NOMO-1 treated with dmso at 0.1 percent for 144 hours (cell line): Measurements from ENCODE around the gene UBA3.

Experiments
- DNase-seq: peaks from one replicate; lab custom pipeline; 2025; ENCODE audit not compliant: unreplicated experiment; lab: John Stamatoyannopoulos, UW

UBA3 gene

DNA sequence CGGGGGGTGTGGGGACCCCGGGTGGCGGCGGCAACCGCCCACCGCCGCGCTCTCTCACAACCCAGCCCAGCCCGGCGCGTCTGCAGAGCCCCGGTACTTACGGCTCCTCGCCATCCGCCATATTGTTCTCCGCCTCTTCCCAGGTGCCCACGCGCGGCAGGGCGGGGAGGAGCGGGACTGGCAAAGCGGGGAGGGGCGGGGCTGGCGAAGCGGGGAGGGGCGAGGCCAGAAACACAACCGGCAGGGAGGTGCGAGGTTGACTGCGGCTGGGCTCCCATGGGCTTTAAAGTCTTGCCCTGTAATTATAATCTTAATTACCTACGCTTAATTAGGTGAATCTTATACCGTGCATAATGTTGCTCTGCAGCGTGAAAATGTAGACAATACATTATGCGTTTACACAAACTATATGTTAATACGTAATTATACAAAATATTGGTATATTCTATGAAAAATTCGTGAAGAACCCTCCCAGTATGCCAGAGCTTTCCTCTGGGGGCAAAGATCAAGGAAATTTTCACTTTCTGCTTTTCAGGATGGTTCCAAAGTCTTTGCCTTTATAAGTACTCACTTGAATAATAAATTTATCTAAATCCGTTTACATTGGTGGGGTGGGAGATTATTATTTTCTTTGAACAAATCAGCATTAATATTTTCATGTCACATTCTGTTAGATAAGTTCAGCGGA, at the start of gene UBA3:
TSS of gene UBA3 (minus strand) at position 133 of the 688 bp plus-strand sequence. CDS start at position 121, 12 bp downstream.
- DNase-seq: peak; percentile 88

DNA sequence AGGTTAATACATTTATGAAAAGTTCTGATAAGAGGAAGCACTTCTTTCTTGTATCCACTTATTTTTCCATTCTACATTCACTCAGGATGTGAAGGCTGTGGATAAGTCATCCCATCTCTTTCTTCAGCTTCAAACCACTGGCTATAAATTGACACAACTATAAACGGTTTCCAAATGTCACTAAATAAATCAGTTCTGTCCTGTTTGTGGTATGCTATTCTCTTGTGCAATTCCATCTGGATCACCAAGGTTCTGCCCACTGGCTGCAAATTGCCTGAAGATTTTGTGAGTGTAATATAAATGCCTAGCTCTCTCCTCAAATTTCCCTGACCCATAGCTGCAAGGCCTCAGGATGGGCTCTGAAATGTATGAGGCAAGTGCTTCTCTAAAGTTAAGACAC, 49.4 kb upstream of the UBA3 start:
- DNase-seq: no peak

DNA sequence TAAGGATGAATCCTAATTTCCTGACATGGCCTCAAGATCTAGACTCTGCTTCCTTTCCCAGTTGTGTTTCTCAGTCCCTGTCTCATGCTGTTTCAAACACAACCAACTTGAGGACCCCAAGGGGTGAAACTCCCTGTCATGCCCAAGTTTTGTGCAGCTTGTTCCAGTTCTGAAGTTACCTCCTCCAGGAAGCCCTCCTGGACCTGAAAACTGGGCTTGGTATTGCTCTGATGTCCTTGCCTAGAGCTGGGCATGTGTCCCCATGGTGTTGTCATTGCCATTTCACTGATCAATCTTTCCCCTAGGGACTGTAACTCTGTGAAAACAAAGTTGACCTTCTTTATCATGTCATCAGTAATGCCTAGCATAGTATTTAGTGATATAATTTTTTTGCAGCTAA, 48.3 kb upstream of the UBA3 start:
- no peak for DNase-seq

DNA sequence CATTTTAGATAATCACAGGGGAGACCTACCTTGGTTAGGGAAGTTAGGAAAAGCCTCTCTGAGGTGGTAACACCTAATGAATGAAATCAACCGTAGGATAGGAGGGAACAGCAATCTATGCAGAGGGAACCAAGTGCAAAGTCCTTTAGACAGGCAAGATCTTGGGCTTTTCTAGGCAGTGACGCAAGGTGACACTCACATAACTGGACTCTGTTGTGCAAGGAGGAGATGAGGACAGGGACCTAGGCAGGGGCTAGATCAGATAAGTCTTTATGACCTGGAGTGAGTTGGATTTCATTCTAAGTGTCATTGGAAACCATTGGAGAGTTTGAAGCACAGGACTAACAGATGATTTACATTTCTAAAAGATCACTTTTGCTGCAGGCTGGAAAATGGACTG, 46.8 kb upstream of the UBA3 start:
- no peak for DNase-seq

DNA sequence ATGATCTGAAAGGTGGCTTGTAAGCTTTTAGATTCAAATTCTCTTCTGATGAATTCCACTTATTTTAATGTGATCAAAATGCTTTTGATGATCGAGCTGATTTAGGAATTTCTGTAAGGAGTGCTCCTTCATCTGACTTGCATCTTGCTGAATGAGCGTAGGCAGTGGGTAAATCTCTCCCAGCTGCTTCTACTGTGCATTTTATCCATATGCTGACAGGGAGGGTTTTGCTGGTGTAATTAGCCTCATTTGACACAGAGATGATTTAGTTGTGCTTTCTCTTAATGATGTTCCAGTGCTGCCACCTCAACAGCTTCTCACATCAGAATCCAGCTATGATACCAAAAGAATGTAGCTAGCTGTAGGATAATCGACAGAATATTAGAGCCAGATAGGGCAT, 46.1 kb upstream of the UBA3 start:
- no peak for DNase-seq

DNA sequence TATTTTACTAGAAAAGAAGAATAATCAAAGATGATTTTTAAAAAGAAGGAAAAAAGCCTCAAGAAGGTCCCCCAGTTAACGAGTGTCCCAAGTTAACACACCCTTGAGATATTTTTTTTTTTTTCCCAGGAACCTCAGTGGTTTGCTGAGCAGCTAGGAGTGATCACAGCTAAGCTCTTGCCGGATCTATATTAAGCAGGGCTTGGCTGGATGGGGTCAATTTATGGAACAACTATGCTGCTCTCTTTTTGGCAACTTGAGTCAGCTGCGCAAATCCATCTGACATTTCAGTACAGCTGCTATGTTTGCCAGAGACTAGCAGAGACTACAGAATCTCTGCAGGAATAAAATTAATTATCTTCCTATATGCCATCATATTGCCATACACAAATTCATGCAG, 42.2 kb upstream of the UBA3 start, which contains the start of gene LMOD3:
TSS of gene LMOD3 (minus strand) at position 193 of the 400 bp plus-strand sequence. CDS start 209 bp downstream, outside the sequence.
- DNase-seq: no peak

DNA sequence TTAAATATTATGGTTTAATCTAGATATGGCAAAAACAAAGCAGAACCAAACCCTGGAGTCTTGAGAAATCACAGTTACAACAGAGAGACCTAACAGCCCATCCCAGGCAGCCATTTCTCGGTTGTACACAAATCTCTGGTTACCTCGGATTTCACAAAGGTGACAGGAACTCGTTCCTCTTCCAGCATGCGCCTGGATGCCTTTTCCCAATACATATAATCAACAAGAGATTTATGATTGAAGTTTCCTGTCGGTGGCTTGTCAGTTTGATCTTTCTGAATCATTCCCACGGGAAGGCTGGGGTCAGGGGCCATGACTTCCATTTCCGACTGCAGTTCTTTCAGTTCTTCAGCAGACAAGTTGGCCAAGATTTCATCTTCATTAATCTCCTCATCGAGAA, 41.8 kb upstream of the UBA3 start:
- no peak for DNase-seq

DNA sequence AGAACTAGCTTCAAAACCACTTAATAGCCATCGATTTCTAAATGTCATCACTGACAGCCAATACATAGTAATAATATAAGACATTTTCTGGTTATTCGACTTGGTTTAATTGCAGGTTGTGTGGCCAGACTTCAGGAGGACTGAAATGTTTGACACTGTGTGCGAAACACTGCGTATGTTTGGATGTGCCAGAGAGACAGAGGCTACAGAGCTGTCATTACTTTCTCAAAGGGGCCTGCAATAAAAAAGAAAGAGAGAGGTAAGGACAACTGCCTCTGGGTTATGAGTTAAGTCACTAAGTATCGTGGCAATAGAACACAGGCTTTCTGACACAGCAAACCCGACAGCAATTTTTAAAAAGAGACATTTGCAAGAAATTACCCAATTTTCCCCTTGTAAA, 41.3 kb upstream of the UBA3 start:
- no peak for DNase-seq

DNA sequence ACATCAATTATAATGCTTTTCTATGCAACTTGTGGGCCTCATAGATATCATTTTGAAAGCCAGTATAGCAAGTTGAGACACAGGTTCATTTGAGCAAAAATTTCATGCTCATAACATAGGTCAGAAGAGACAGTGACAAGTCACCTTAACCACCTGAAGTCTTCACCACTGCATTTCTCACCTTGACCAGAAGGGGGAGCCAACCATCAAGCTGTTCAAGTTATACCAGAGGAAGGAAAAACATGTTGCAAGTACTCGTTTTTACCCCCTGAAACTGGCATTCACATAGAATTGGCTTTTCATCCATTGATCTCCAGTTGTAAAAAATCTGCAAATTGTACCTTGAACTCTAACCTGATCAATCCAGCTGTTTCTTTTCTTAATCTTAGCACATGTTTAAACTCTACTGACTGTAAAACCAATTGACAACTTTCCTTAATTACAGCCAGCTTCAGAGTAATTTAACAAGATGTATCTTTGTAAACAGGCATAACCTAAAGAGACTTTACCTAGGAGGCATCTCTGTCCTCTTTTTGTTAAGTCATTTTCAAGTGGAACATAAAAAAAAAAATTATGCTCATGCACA, 40.8 kb upstream of the UBA3 start:
- DNase-seq: peak; percentile 30

DNA sequence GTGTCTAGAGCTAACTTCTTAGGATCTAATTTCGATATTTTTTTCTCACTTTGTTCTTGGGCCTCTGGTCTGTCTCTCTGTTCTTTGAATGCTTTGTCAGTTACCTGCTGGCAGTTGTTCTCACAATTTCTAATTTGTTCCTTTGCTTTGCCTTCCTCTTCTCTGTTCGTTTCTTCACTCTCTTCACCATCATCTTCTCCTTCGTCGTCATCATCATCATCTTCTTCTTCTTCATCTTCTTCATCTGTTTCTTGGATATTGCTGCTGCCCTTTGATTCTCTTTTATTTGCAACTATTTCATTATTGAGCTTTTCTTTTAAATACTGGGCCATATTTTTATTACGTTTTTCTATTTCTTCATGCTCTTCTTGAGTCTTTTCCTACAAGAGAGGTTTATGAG, 39.5 kb upstream of the UBA3 start:
- DNase-seq: no peak

DNA sequence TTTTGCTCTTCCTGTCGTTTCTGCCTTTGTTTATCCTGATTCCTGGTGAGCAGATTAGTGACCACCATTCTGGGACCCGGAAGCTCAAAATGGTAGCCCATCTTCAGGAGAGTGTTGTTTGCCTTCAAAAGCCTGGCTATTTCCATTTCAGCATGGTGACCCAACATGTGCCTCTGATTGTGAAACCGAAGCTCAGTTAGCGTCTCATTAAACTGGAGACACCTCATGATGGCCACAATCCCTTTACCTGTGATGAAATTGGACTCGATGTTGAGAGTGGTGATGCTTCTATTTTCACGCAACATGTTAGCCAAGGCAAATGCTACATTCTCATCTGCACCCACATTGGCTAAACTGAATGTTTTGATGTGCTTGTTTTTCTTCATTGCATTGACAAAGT, 39.0 kb upstream of the UBA3 start:
- DNase-seq: no peak

DNA sequence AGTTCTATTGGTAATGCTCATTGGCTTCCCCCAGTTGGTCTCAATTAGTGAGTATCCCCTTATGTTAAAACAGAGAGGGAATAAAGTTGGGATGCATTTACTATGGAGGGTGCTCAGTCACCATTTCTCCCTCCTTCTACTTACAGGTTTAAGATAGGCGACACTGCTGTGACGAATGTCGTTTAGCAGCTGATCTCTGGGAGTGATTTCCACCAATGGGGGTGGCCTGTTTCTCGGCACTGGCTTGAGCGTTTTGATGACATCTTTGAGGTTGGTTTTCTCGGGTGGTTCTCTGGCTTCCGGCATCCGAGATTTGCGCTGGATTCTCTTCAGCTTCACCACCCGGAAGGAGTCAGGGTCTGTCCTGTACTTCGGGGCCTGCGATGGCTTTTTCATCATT, 38.4 kb upstream of the UBA3 start:
- no peak for DNase-seq

DNA sequence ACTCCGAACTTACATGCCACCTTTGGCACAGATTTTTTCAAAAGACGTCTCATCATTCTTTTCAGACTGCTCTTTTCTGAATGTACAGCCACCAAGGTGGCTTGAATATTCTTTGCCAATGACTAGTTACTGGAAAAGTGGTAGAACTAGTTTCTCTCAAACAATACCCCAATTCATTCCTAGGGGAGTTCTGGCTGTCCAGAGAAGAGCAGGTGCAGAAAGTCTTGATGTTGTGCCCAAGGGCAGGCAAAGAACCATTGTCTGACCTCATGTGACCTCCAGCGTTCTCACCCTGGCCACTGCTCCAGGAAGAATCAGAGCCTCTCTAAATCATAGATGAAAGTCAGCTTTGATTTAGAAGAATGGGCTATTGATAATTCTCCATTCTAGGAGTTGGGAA, 36.7 kb upstream of the UBA3 start:
- DNase-seq: no peak

DNA sequence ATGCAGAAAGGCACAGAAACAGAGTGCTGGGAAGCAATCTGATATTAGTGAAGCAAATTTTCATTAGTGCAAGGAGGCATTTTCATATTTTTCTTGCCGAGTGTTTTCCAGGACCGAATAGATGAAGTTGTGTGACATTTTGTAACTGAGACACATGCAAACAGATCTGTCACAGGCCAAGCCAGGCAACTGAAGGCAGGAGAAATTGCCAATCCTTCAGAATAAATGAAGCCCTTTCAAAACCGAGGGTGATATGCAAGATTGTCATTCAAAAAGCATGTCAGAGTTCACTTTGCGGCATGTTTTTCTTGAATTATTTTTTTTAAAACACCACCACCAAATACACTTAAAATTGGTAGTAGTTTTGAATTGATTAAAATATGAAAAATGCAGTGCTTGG, 36.0 kb upstream of the UBA3 start:
- DNase-seq: no peak

DNA sequence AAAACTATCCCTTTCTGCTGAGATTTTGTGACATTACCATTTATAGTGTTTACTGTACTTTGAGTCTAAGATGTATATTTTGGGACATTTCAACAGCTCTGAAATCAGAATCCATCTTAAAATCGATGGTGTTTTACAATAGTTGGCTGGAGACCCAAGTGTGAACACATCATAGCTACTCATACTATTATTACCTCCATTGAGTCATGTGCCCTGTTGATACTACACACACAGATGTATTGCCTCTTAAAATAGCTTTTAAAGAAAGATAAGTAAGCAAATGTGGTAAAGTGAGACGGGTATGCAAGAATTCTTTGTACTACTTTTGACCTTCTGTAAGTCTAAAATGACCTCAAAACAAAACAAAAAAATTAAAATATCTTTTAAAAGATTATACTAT, 35.6 kb upstream of the UBA3 start:
- DNase-seq: no peak

DNA sequence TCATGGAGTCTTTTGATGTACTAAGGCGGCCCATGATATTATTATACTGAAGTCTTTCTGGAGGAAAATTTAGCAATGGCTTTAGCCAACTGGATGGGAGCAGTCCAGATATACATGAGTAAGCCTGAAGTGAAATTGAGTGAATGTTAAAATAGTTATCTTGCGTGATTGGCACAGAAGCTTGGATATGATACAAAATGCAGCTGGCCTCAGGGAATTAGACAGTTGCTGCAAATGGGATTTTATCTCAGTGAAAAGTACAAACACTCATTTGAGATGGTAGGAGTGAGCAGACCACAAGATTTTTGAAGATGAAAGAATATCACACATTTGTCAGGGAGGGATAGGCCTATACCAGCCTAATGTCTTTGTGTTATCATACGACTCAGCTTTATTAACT, 33.4 kb upstream of the UBA3 start:
- DNase-seq: no peak

DNA sequence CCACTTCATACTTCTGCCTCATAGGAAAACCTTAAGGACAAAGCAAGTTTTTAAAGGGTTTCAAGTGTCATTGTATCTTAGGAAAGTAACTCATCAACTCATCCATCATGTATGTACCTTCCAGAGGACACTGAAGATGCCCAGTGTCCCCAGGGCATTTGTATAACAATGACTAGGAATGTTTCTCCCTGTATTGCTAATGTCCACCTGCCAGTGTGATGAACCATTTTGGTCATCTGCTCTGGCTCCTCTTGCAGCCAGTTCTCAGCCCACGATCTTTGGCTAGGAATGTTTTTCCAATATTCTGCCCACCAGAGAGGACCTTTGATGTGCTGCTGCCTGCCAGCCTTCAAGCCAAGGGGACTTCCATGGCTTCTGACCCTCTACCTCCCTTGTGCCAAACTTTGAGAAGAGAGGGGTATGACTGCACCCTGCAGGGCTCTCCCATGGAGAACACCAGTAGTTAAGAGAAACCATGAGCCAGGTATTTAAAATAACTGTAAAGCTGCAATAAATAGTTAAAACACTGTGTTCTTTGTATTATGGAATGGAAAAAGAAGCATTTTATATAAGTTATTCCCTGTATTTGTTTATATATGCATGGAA, 30.9 kb upstream of the UBA3 start:
- DNase-seq: no peak

DNA sequence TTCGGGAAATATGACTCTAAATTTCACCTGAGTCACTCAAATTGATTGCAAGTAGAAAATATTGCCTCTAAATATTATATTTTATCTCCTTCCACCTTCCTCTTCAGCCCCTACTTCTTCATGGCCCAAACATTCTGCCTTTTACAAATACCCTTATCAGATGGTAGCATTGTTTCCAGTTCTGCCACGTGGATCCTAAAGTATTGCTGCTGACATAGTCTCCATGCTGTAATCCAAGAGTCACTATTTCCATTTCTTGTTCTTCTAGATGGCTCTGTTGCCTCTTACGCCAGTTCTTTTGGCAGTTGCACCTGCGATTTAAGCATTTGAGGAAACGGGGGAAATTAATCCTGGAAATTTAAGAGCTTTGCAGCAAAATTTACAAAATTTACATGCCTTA, 28.6 kb upstream of the UBA3 start:
- no peak for DNase-seq

DNA sequence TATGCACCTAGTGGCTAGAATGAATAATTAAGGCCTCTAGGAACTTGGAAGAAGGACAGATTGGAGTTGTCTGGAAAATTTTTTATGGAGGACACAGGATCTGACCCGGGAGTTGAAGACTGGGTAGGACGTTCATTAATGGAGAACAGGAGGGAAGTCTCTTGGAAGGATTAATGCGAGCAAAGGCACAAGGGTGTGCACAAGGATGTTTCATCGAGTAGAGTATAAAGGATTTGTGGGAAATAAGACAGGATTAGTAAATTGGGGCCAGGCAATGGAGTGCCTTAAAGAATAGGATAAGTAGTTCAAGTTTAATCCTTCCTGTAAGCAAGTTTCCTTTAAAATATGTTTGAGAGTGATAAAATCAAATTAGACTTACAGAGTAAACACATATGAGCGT, 27.7 kb upstream of the UBA3 start:
- no peak for DNase-seq

DNA sequence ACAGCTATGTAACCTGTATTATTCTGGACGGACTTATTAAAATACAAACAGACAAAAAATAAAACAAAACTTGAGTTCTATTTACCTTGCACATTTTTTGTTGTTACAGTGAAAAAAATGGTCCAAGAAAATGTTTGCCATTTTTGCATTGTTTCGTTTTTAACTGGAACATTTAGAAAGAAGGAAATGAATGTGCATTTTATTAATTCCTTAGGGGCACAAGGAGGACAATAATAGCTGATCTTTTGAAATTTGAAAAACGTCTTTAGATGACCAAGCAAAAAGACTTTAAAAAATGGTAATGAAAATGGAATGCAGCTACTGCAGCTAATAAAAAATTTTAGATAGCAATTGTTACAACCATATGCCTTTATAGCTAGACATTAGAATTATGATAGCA, 25.2 kb upstream of the UBA3 start:
- DNase-seq: no peak

DNA sequence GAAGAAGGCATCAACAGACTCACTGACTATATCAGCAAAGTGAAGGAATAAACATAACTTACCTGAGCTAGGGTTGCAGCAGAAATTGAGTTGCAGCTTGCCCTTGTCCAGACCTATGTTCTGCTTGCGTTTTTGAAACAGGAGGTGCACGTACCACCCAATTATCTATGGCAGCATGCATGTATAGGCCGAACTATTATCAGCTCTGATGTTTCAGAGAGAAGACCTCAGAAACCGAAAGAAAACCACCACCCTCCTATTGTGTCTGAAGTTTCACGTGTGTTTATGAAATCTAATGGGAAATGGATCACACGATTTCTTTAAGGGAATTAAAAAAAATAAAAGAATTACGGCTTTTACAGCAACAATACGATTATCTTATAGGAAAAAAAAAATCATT, 24.4 kb upstream of the UBA3 start:
- DNase-seq: no peak

DNA sequence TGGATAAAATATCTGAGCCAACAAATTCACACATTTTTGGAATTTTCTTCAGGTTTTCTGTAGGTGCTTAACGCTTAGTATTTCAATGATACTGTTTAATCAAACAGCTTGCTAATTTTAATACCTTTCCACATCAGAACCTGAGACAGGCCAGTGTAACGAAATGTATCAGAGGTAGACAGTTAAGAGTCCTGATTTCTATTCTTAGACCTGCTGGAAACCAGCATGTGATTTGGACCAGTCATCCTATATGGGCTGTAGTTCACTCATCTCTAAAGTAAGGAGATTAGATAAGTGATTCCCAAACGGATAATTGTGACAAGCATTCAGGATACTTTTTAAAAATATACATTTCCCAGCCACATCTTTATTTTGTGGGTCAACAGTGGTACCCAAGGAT, 23.0 kb upstream of the UBA3 start:
- no peak for DNase-seq

DNA sequence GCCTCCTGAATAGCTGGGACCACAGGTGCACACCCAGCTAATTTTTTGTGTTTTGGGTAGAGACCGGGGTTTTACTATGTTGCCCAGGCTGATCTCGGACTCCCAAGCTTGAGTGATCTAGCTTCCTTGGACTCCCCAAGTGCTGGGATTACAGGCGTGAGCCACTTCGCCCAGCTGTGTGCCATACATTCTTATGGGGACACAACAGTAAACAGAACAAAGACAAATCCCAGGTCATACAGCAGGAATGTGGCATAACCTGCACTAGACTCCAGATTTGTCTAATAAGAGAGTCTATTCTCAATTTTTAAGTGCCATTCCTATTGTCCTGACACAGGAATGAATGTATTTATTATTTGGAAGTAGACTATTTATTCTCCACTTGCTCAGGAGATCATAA, 22.2 kb upstream of the UBA3 start:
- DNase-seq: no peak
